Urinary bladder (tissue), 4 donors: Measurements from ENCODE around the gene TTC19. TPM values are rescaled to one million over a fixed set of nuclear protein-coding genes. Genes with fewer than 3 reads are reported as not detected.

Experiments
- DNase-seq: peaks from one replicate; pipeline ENCODE4 v3.0.0-alpha.2; 2015; ENCODE audit errors: extremely low spot score
- H3K27ac ChIP-seq: one replicate; pipeline ENCODE4 v1.5.1; 2013; ENCODE audit warnings: low read depth, mild to moderate bottlenecking, moderate library complexity
- H3K36me3 ChIP-seq: one replicate; pipeline ENCODE4 v1.6.1; 2013; ENCODE audit warnings: mild to moderate bottlenecking, moderate library complexity; ENCODE audit not compliant: insufficient read depth
- H3K4me1 ChIP-seq: one replicate; pipeline ENCODE4 v1.6.1; 2013; ENCODE audit warnings: mild to moderate bottlenecking, moderate library complexity; ENCODE audit not compliant: insufficient read depth
- H3K4me3 ChIP-seq: one replicate; pipeline ENCODE4 v1.5.1; 2013; ENCODE audit warnings: low read depth, low read length
- WGBS: extraction: QIAGEN DNeasy Blood & Tissue Kit; methylation state at CpG from one replicate; pipeline ENCODE4 v1.1.7; 2013; 5-methylcytosine and 5-hydroxymethylcytosine counted together
- polyA plus RNA-seq: library from polyadenylated mRNA; stranded (reverse); fragments of 200-250 nt; gene quantifications from one replicate; pipeline ENCODE4 v1.2.3, GENCODE V29; 2013
- total RNA-seq: library from RNA; depleted of rRNA; stranded (reverse); fragments of >200 nt; gene quantifications from one replicate; pipeline ENCODE4 v1.2.3, GENCODE V29; 2014
- donor health status: healthy with polysubstance abuse.
- donor health status: healthy.

TTC19 gene
- total and polyA plus RNA-seq, 2 donors = 17.3 to 32.7 TPM

DNA sequence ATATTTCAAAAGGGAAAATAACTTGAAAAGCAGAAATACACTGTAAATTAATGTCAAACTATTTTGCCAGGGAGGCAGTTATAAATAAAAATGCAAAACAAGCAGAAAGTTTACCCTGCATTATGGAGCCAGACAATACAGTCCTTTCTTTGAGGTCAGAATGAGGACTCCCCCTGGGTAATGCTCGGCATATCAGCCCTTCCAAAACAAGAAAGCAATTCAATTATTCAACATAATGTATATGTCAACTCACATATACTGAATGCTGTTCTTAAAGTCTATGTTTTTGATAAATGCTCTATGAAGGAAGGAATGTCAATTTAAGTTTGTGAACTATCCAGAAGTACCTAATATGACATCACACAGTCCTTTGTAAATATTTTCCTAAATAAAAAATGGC is 72.4 kb downstream of the TTC19 start:
- Histone ChIP-seq H3K36me3 (peaks cover 10% of the 10 kb centered on the region), H3K4me1 (no peaks in the 10 kb centered on the region), H3K27ac (no peak overlapping the region), H3K4me3 (no peak overlapping the region)
- no peak for DNase-seq
- 92% methylated on average over 1 of the region's 1 CpG for WGBS

GRCh38 chr17:16073845-16074244 is 74.2 kb downstream of the TTC19 start:
- Histone ChIP-seq H3K4me1 (no peaks in the 10 kb centered on the region), H3K4me3 (no peak overlapping the region), H3K27ac (no peak overlapping the region), H3K36me3 (peaks cover 10% of the 10 kb centered on the region)
- no peak for DNase-seq
- 93% methylated on average over 4 of the region's 4 CpGs for WGBS

GRCh38 chr17:16074423-16074822 is 74.8 kb downstream of the TTC19 start:
- H3K36me3 ChIP-seq = peaks cover 10% of the 10 kb centered on the region

DNA sequence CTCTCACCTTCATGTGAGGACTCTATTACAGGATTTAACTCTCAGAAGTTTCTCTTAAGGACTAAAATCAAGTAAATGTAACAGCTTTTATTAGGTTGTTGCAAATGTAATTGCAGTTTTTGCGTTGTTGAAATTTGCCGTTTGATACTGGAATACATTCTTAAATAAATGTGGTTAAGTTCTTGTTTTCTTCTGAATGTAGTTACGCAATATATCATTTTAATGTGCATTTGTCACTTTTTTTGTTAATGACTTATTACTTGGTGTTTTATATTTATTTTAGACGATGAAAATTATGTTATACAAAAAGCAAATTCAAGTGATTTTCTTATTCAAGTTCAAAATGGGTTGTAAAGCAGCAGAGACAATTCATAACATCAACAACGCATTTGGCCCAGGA is 76.3 kb downstream of the TTC19 start:
- no peak overlapping the region for H3K4me3 ChIP-seq
- H3K36me3 ChIP-seq = peaks cover 8% of the 10 kb centered on the region
- 95% methylated on average over 5 of the region's 5 CpGs for WGBS

More at GRCh38 chr17:16074423-16074822, 74.8 kb downstream of the TTC19 start:
- no peak for DNase-seq
- Histone ChIP-seq H3K27ac (no peak overlapping the region), H3K4me3 (no peak overlapping the region), H3K4me1 (no peaks in the 10 kb centered on the region)
- WGBS = 94% methylated on average over 3 of the region's 3 CpGs

More for the DNA sequence above, 76.3 kb downstream of the TTC19 start:
- H3K27ac ChIP-seq = no peak overlapping the region
- no peaks in the 10 kb centered on the region for H3K4me1 ChIP-seq
- DNase-seq = no peak

Other genes with a start within 250 kb of the TTC19 start
- gene ADORA2B, start 54.7 kb upstream of the TTC19 start, total RNA-seq = 5.9 TPM
- gene ADORA2B, start 54.7 kb upstream of the TTC19 start, polyA plus RNA-seq = 2.6 TPM
- gene ZSWIM7, start 120 bp upstream of the TTC19 start, total RNA-seq = 18.9 TPM
- gene ZSWIM7, start 120 bp upstream of the TTC19 start, polyA plus RNA-seq = 35.6 TPM
- 128 TPM for gene NCOR1, start 215.7 kb downstream of the TTC19 start, total RNA-seq
- 45.5 TPM for gene NCOR1, start 215.7 kb downstream of the TTC19 start, polyA plus RNA-seq
- 33.2 TPM for gene PIGL, start 217.4 kb downstream of the TTC19 start, total RNA-seq
- gene PIGL, start 217.4 kb downstream of the TTC19 start, polyA plus RNA-seq = 16.7 TPM